GM18951 (cell line): ENCODE results near the gene FHAD1.

Source experiments
- POLR2A ChIP-seq: IDR thresholded peaks from 4 replicates; pipeline ENCODE4 v1.6.1; 2011; ENCODE audit warnings: mild to moderate bottlenecking; ENCODE audit not compliant: insufficient read length, insufficient read depth; ENCODE audit errors: extremely low read depth
- in situ Hi-C: fragments of 300-500 bp; cut with MboI; formaldehyde crosslinking; loops from one replicate; pipeline ENCODE4 v1.12.0; 2022; ENCODE audit warnings: low sequenced_read_pairs, mixed read lengths, inconsistent platforms; ENCODE audit not compliant: unreplicated experiment

The FHAD1 gene

DNA sequence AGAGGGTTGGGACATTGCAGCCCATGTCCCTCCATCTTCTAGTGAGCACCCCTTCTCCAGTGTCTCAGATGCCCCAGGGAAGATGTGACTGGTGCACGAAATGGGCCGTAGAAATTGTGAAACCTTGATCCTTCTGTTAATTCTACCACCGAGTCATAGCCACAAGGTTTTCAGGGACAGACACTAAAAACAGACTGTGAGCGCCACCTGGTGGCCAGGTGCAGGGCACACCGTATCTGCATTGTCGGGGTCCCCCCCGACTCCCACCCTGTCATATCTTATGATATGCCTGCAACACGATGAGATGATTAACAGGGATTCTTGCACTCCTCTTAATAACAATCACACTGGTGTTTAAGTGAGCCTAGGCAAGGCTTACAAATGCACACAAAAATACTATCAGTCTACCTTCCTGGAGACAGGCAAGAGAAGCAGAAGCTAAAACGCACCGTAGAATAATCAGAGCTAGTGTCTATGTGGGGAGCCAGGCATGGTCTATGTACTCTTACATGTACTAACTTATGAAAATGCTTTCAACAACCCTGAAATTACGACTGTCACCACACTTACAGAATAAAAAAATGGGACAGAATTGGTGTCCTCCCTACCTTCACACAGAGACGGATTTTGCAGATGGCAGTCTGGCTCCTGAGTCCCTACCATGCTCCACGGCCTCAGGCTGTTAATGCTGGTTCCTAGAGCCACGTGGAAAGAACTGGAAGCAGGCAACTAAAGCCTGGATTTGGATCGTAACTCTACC, 57.9 kb downstream of the FHAD1 start:
- in situ Hi-C loops: loop anchor here (10.0 kb wide), 1 partner anchor 180 kb away; no protein-coding TSS in a partner anchor
- no peak for TF ChIP-seq POLR2A

DNA sequence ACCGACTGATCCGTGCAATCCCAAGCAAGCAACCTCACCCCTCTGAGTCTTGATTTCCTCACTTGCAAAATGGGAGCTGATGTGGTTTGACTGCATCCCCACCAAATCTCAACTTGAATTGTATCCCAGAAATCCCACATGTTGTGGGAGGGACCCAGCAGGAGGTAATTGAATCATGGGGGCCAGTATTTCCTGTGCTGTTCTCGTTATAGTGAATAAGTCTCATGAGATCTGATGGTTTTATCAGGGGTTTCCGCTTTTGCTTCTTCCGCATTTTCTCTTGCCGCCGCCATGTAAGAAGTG, 58.4 kb downstream of the FHAD1 start:
- in situ Hi-C loops: loop anchor here (10.0 kb wide), 1 partner anchor 181 kb away; no protein-coding TSS in a partner anchor
- TF ChIP-seq POLR2A: no peak

DNA sequence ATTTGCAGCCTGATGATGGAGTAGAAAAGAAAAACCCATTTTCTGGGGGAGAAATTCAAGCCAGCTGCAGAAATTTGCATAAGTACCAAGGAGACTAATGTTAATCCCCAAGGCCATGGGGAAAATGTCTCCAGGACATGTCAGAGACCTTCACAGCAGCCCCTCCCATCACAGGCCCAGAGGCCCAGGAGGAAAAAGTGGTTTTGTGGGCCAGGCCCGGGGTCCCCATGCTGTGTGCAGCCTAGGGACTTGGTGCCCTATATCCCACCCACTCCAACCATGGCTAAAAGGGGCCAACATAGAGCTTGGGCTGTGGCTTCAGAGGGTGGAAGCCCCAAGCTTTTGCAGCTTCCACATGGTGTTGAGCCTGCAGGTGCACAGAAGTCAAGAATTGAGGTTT, 59.3 kb downstream of the FHAD1 start:
- in situ Hi-C loops: loop anchor here (10.0 kb wide), 1 partner anchor 182 kb away; no protein-coding TSS in a partner anchor

DNA sequence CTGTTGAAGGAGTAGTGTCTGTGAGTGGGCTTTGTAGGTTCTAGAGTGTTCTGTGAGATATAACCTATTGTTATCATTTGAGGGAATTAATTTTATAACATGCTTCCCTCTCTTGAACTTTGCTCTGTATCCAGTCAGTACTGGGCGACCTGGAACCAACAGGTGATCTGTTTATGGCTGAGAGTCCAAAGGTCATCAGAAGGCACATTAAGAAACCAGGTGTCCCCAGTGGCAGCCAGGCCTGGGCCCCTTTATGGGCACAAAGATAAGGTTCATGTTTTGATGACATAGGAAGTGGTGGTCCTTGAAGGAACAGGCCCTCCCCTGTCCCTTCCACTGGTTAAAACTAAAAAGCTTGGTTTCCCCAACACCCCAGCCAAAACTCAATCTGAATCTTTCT, 61.1 kb downstream of the FHAD1 start:
- in situ Hi-C loops: loop anchor here (10.0 kb wide), 1 partner anchor 183 kb away; no protein-coding TSS in a partner anchor
- TF ChIP-seq POLR2A: no peak

DNA sequence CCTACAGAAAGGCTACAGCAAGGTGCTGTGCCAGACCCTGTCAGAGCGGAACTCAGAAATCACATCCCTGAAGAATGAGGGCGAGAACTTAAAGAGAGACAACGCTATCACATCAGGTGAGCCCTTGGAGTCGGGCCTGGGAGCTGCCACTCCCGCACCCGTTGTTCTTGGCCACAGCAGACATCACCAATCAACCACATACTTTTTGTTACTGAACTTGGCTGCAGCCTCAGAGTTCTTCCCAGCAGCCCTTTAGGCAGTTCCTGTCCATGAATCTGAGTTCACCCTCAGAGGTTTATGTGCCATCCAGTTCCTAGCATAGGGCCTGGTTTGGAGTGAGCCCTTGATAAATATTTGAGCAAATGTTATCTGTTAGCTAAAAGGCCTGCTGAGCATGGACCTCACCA, 61.6 kb downstream of the FHAD1 start:
- in situ Hi-C loops: loop anchor here (10.0 kb wide), 1 partner anchor 184 kb away; no protein-coding TSS in a partner anchor

DNA sequence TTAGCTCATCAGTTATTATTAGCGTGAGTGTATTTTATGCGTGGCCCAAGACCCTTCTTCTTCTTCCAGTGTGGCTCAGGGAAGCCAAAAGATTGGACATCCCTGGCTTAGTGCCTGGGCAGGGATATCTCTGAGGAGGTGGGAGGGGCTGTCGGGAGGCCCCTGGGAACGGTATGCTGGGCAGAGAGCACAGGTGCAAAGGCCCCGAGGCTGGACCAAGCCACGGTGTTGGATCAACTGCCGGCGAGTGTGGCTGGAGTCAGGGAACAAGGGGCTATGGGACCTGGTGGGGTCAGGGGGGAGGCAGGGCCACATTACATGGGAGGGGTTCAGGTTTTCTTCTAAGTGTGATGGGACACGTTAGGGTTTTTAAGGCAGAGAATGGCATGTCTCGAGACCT, 62.7 kb downstream of the FHAD1 start:
- in situ Hi-C loops: loop anchor here (10.0 kb wide), 1 partner anchor 185 kb away; no protein-coding TSS in a partner anchor
- TF ChIP-seq POLR2A: no peak

More for the DNA sequence above, 61.6 kb downstream of the FHAD1 start:
- TF ChIP-seq POLR2A: no peak

DNA sequence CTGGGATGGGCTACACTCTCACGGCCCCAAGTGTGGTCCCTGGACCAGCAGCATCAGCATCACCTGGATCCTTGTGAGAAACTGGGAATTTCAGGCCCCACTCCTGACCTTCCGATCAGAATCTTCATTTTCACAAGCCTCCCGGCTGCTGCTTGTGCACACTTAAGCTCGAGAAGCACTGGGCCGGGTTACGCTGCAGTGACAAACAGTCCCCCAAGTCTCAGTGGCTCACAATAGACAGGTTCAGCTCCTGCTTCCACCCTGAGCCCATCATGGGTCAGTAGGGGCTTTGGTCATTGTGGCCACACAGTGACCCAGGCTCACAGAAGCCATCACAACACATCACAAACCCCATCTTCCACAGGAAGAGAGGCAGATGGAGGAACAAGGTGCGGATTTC, 63.5 kb downstream of the FHAD1 start:
- in situ Hi-C loops: no loop called here
- no peak for TF ChIP-seq POLR2A

DNA sequence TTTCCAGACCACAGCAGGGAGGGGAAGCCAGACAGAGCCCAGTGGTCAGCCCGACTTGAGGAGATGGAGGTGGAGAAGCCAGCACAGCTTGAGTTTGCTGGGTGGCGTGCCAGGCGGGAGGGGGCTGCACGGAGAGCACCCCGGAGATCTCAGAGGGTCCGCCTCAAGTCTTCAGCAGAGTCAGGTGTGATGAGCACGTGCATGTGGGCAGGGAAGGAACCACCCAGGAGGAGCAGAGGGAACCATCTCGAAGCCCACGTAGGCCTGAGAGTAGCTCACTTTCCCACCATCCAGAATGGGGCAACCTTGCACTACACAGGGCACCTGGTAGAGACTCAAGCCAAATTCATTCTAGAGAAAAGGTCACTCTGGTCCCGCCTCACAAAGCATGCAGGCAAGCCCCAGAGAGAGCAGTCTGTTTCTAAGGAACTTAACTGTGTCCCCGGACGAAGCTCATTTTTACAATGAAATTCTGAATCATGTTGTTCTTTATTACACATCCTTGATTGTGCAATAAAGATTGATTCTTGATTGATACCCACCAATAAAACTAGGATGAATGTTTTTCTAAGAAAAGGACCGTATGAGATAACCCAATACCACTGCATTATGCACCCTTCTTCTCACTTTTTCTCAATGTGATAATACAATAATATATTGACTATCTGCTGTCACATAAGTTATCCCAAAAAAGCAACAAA, 64.2 kb downstream of the FHAD1 start:
- in situ Hi-C loops: no loop called here
- TF ChIP-seq POLR2A: no peak

DNA sequence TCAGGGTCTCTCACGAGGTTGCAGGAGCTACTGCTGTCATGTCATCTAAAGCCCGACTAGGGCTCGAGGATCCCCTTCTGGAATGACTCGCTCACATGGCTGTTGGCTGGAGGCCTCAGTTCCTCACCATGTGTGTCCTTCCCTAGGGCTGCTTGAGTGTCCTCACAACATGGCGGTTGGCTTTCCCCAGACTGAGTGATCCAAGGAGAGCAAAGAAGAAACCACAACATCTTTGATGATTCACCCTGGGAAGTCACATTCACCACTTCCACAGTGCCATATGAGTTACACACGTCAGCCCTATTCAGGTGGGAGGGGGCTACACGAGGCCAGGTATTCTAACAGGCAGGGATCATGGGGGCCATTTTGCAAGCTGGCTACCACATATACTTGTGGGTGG, 64.9 kb downstream of the FHAD1 start:
- no peak for TF ChIP-seq POLR2A
- in situ Hi-C loops: no loop called here

DNA sequence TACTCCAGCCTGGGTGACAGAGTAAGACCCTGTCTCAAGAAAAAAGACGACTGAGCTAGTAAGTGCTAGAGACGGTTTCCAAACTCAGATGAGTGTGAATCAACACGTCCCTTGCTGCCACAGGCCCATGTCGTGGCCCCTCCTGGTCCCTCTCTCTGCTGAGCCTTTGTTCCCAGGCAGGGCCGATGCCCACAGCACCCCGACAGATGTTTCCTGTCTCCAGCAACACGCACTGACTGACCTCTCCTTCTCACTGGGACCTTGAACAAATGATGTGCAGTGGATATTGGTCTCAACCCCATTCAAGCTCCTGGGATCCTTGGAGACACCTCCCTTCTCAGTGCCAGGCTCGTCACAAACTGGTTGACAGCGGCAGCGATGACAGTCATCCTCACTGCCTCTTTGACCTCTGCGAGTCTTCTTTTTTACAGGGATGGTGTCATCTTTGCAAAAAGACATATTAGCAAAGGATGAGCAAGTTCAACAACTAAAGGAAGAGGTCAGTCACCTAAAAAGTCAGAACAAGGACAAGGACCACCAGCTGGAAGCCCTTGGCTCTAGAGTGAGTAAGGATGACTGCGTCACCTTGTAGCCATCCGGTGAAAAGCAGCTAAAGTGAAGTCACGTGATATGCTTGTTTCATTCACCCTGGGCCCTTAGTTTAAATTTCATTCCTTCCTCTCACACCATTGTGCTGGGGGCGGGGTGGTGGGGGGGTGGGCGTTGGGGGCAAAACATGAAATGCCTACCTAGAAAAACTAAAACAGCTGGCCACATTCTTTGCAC, 65.8 kb downstream of the FHAD1 start:
- in situ Hi-C loops: no loop called here
- no peak for TF ChIP-seq POLR2A

DNA sequence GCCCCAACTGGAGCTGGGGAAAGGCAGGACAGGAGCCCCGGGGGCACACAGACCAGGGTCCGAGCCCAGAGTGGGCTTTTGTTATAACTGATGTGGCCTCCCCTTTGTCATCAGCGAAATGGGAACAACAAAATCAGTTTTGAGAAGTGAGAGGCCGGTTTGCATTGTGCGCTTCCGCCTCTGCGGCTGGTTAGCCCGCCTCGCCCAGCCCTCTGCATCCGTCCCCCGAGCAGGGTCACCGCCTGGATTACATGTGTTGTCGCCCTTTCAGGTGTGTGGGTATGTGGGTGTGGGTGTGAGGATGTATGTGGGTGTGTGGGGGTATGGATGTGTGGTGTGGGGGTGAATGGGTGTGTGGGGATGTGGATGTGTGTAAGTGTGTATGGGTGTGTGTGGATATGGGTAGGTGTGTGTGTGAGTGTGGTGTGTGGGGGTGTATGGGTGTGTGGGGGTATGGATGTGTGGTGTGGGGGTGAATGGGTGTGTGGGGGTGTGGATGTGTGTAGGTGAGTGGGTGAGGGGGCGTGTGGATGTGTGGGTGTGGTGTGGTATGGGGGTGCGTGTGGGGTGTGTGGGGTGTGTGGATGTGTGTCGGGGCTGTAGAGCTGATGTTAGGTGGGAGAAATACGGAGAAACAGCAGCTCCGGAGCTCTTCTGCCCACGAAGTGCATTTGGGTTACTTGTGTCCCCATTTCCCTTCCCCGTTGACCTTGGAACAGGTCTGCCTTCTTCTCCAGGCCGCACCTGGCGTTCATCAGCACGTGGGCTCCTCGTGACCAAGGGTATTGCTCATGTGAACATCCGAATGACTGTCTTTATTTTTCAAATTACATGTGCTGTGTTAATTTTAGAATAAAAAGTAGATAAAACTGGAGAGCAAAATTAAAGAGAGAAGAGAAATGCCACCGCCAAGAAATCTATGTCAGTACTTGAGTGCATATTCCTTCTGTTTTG, 67.6 kb downstream of the FHAD1 start:
- no peak for TF ChIP-seq POLR2A
- in situ Hi-C loops: no loop called here

DNA sequence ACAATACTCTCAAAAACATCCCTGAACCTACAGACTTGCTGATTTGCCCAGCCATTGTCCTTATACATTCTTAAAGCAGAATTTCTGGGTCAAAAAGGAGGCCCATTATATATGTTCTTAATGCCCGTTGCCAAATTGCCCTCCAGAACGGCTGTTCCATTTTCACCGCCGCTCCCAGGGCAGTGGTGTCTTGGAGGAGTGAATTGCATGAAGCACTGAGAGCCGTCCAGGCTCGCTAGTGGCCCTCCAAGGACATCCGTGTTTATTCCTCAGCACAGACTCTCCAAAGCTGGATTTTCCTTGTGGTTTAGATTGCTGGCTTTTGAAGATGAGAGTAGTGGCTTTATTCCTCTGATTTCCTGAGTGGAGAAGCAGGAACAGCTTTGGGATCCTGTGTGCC, 68.8 kb downstream of the FHAD1 start:
- no peak for TF ChIP-seq POLR2A
- in situ Hi-C loops: no loop called here

DNA sequence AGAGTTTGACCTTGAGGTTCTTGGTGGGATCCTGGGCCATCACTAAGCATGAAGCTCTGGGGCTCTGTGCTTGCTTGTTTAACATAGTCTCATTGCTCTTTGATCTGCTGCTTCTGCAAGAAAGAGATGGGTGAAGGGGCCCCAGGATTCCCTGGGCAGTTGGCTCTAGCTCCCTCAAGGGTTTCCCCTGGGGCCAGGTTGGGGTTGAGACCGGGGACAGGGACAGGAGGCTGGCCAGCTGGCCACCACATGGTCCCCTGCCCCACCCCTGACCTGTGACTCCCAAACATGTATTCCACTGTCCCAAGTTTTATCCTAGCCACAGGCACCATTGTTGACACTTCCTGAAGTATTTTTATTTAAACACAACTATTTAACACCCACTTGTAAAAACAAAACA, 69.5 kb downstream of the FHAD1 start:
- TF ChIP-seq POLR2A: no peak
- in situ Hi-C loops: no loop called here

DNA sequence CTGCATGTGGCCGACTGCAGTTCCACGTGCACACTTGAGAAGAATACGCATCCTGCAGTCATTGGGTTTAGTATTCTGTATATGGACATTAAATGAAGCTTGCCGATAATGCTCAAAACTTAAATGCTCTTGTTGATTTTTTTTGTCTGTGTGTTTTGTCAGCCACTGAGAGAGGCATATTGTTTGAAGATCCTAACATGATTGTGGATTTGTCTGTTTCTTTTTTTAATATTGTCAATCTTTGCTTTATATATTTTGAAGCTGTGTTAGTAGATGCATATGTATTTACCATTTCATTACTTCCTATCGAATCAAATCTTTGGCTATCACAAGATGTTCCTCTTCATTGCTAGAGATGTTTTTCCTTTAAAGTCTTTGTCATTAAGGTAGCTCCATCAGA, 73.2 kb downstream of the FHAD1 start:
- in situ Hi-C loops: no loop called here
- no peak for TF ChIP-seq POLR2A
